BLaER1 (cell line): ENCODE measurements around the gene PLCG2.
"Not testable (repeated sequence)": the region's sequence is repeated elsewhere in the genome, so short reads cannot be mapped to it uniquely, and the experiment has no call there.

Experiments used
- H3K27ac ChIP-seq: shearing (Covaris generic); formaldehyde crosslinking; 2 replicates; pipeline ENCODE4 v1.8.1; 2022
- H3K27me3 ChIP-seq: shearing (Covaris generic); formaldehyde crosslinking; 2 replicates; pipeline ENCODE4 v1.8.1; 2022
- H3K36me3 ChIP-seq: shearing (Covaris generic); formaldehyde crosslinking; 2 replicates; pipeline ENCODE4 v1.8.1; 2022
- H3K4me1 ChIP-seq: shearing (Covaris generic); formaldehyde crosslinking; 2 replicates; pipeline ENCODE4 v1.8.1; 2022
- H3K4me2 ChIP-seq: shearing (Covaris generic); formaldehyde crosslinking; 2 replicates; pipeline ENCODE4 v1.8.1; 2022
- H3K4me3 ChIP-seq: shearing (Covaris generic); formaldehyde crosslinking; 2 replicates; pipeline ENCODE4 v1.8.1; 2022
- H3K9ac ChIP-seq: shearing (Covaris generic); formaldehyde crosslinking; 2 replicates; pipeline ENCODE4 v1.8.1; 2022
- H3K9me3 ChIP-seq: shearing (Covaris generic); formaldehyde crosslinking; 2 replicates; pipeline ENCODE4 v1.8.1; 2022
- H4K20me1 ChIP-seq: shearing (Covaris generic); formaldehyde crosslinking; 2 replicates; pipeline ENCODE4 v1.8.1; 2022
- Cebpa-rat ChIP-seq: shearing (Covaris generic); IDR thresholded peaks from 2 replicates; pipeline ENCODE4 v1.8.1; 2022

The PLCG2 gene

DNA sequence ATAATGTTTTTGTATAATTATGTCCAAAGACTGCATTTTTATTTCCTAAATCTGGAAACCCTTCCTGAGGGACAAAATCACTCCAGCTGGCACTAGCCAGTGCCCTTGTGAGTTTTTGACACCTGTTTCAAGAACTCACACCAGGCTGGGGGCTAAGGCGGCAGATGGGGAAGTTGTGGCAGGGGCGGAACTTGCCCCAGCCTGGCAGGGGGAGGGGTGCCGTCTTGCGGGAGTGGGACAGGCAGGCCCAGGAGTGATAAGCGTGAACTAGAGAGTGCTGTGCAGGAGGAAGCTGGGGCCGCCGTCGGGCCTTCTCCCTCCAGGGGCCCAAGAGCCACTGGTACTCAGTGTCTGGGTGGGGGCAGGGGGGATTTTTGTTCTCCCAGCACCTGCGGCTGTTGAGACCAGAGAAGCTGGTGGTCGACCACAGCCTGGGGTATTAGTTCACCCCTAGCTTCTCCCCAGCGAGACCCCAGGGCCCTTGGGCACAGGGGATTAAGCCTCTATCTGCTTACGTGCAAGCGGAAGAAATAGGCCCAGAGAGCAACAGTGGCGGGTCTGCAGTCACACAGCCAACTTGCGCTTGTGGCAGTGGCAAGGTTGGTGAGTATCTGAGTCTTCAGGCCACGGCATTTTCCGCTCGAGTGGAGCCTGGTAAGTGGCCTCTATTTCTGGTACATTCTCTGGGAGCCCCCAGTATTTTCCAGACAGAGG lies 40.2 kb upstream of the PLCG2 start:
- Histone ChIP-seq H3K4me2 (peak overlapping the region; percentile 91), H3K4me3 (peak overlapping the region; percentile 54), H3K9ac (peak overlapping the region; percentile 56; the same call in 1 of the 2 replicates), H3K27me3 (no peaks in the 10 kb centered on the region), H4K20me1 (no peaks in the 10 kb centered on the region), H3K4me1 (peaks cover 43% of the 10 kb centered on the region), H3K27ac (peak overlapping the region; percentile 77), H3K9me3 (no peaks in the 10 kb centered on the region), H3K36me3 (no peaks in the 10 kb centered on the region)
- TF ChIP-seq Cebpa-rat, result no peak

GRCh38 chr16:81739503-81739902 lies 39.6 kb upstream of the PLCG2 start:
- Histone ChIP-seq H3K4me3 (peak overlapping the region; percentile 54; the same call in 1 of the 2 replicates), H3K9me3 (no peaks in the 10 kb centered on the region), H3K4me2 (peak overlapping the region; percentile 91), H4K20me1 (no peaks in the 10 kb centered on the region), H3K36me3 (no peaks in the 10 kb centered on the region), H3K27me3 (no peaks in the 10 kb centered on the region), H3K9ac (peak overlapping the region; percentile 56; the same call in 1 of the 2 replicates), H3K27ac (peak overlapping the region; percentile 77), H3K4me1 (peaks cover 43% of the 10 kb centered on the region)
- no peak for TF ChIP-seq Cebpa-rat

DNA sequence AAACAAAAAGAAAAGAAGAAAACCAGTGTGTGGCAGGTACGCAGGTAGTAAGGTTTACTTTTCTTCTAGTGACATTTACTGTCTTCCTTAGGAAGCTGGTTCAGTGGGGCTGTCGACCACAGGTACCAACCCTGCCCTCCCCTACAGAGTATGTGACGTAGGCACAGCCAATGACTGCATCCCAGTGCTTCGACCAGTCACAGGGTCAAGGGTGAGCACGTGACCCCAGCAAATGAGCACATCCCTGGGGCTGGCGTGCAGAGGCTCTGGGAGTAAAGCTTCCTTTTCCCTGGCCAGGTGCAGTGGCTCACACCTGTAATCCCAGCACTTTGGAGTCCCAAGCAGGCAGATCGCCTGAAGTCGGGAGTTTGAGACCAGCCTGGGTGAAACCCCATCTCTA lies 38.9 kb upstream of the PLCG2 start:
- Histone ChIP-seq H3K36me3 (no peaks in the 10 kb centered on the region), H3K4me2 (peak overlapping the region; percentile 91), H3K4me3 (no peak overlapping the region), H3K4me1 (peaks cover 43% of the 10 kb centered on the region), H3K9ac (no peak overlapping the region), H3K27me3 (no peaks in the 10 kb centered on the region), H3K27ac (no peak overlapping the region), H4K20me1 (no peaks in the 10 kb centered on the region), H3K9me3 (no peaks in the 10 kb centered on the region)
- no peak for TF ChIP-seq Cebpa-rat

- H3K9ac ChIP-seq, H3K27me3 ChIP-seq, H3K4me2 ChIP-seq, H3K36me3 ChIP-seq, H3K9me3 ChIP-seq, H3K4me3 ChIP-seq, H3K27ac ChIP-seq, H4K20me1 ChIP-seq: not testable (repeated sequence)
- peaks cover 53% of the 10 kb centered on the region for H3K4me1 ChIP-seq
These were observed 37.7 kb upstream of the PLCG2 start for GRCh38 chr16:81741430-81741770.

GRCh38 chr16:81744385-81744784 lies 34.7 kb upstream of the PLCG2 start:
- TF ChIP-seq Cebpa-rat, result no peak
- Histone ChIP-seq H3K9me3 (no peaks in the 10 kb centered on the region), H4K20me1 (no peaks in the 10 kb centered on the region), H3K4me3 (no peak overlapping the region), H3K36me3 (no peaks in the 10 kb centered on the region), H3K9ac (no peak overlapping the region), H3K4me1 (peaks cover 51% of the 10 kb centered on the region), H3K27ac (no peak overlapping the region), H3K4me2 (no peak overlapping the region), H3K27me3 (no peaks in the 10 kb centered on the region)

- no peaks in the 10 kb centered on the region for H3K9me3 ChIP-seq
- H3K4me1 ChIP-seq, result peaks cover 49% of the 10 kb centered on the region
- no peaks in the 10 kb centered on the region for H3K36me3 ChIP-seq
- no peak overlapping the region for H3K4me2 ChIP-seq
- H3K4me3 ChIP-seq, result no peak overlapping the region
- no peak overlapping the region for H3K9ac ChIP-seq
- H4K20me1 ChIP-seq, result no peaks in the 10 kb centered on the region
- H3K27ac ChIP-seq, result no peak overlapping the region
- no peak for TF ChIP-seq Cebpa-rat
- H3K27me3 ChIP-seq, result no peaks in the 10 kb centered on the region
These were observed 34.2 kb upstream of the PLCG2 start for GRCh38 chr16:81744911-81745310.

DNA sequence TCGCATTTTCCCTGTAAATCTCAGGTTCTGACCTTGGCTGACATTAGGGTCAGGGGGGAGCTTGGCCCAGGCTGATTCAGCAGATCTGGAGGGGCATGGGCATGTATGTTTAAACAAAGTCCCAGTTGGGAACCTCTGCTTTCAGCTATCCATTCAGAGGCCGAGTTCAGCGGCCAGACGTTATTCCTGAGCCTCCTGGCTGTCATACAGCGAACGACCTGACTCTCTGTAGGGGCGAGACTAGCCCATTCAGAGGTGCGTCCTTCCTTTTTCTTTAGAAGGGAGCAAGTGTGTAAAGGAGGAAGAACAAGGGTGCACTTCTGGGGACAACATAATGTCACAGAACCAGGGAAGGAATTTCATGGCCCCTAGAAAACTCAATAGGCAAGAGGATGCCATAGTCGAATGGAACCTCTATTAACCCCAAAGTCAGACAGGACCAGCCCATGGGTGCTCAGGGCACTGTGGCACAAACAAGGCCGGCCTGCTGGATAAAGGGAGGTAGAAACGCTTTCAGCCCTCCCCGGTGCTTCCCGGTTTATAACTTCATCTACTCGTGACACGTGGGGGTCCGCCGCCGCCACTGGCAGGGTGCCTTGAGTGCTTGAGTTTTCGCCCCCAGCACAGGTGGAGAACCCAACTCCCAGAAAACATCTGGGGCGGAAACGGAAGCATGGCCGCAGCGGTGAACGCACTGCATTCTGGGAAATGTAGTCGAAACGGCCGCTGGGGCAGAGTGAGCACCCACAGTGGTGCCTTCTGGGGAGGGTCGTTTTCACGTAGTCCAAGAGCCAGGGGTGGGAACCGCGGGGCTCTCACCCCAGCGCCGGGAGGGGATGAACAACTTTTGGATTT lies 33.2 kb upstream of the PLCG2 start:
- H3K27me3 ChIP-seq, result no peaks in the 10 kb centered on the region
- H3K36me3 ChIP-seq, result no peaks in the 10 kb centered on the region
- 0 out of 2 replicates have a peak overlapping the region, but pooled peaks have one; percentile 48 for H3K9ac ChIP-seq
- peaks cover 40% of the 10 kb centered on the region for H3K4me1 ChIP-seq
- H3K9me3 ChIP-seq, result no peaks in the 10 kb centered on the region
- peak overlapping the region; percentile 78 for H3K27ac ChIP-seq
- TF ChIP-seq Cebpa-rat, result no peak
- peak overlapping the region; percentile 88 for H3K4me2 ChIP-seq
- H3K4me3 ChIP-seq, result peak overlapping the region; percentile 62
- no peaks in the 10 kb centered on the region for H4K20me1 ChIP-seq

- peak overlapping the region; percentile 78; the same call in 1 of the 2 replicates for H3K27ac ChIP-seq
These were observed 32.5 kb upstream of the PLCG2 start for GRCh38 chr16:81746566-81746965.

DNA sequence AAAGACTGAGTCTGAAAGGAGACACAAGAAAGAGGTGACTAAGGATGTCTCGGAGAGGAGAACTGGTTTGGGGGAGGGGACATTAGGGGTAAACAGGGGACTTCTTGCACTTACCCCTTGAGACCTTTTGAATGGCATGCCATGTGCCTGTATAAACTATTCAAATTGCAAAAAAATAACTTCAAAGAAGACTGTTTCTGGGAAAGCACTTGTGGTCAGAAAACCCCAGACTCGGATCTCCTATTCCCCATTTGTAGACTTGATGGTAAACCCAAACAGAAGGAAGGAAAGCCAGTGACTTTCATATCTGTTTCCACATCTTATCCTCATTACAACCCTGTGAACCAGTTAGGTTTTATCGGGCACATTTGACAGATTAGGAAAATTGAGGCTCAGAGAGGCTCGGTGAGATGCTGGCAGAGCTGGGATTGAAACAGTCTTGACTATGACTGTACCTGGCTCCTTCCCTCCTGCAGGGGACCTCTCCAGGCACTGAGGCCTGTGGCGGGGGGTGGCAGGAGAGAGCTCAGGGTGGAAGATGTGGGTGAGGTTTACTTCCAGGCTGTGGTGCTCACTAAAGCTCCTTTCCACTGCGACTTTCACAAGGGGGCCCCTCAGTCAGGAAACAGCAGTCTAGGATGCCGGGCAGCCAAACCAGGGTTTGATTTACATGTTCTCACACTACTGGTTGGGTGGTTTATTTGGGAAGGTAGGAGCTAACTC lies 30.5 kb upstream of the PLCG2 start:
- Histone ChIP-seq H3K4me2 (peak overlapping the region; percentile 75), H3K4me1 (peaks cover 65% of the 10 kb centered on the region), H3K27ac (peak overlapping the region; percentile 47; the same call in 1 of the 2 replicates)

More at GRCh38 chr16:81746566-81746965, 32.5 kb upstream of the PLCG2 start:
- no peaks in the 10 kb centered on the region for H3K9me3 ChIP-seq
- H3K4me3 ChIP-seq, result peak overlapping the region; percentile 62
- H3K4me1 ChIP-seq, result peaks cover 44% of the 10 kb centered on the region
- no peaks in the 10 kb centered on the region for H4K20me1 ChIP-seq
- peak overlapping the region; percentile 88 for H3K4me2 ChIP-seq
- H3K9ac ChIP-seq, result no peak overlapping the region
- no peaks in the 10 kb centered on the region for H3K27me3 ChIP-seq
- no peak for TF ChIP-seq Cebpa-rat
- H3K36me3 ChIP-seq, result no peaks in the 10 kb centered on the region

More for the DNA sequence above, 30.5 kb upstream of the PLCG2 start:
- no peak for TF ChIP-seq Cebpa-rat
- Histone ChIP-seq H3K9me3 (no peaks in the 10 kb centered on the region), H3K36me3 (no peaks in the 10 kb centered on the region), H3K4me3 (no peak overlapping the region), H4K20me1 (no peaks in the 10 kb centered on the region), H3K27me3 (no peaks in the 10 kb centered on the region), H3K9ac (no peak overlapping the region)
